Central memory CD4-positive, alpha-beta T cell (primary cell): ENCODE results near the gene SLC5A3.

Experiments used
- DNase-seq: peaks from one replicate; pipeline ENCODE4 v3.0.0; 2022

The SLC5A3 gene

GRCh38 chr21:34105947-34106541 lies 32.7 kb downstream of the SLC5A3 start:
- no peak for DNase-seq

GRCh38 chr21:34107606-34108005 lies 34.2 kb downstream of the SLC5A3 start:
- no peak for DNase-seq

- no peak for DNase-seq
These were observed 35.7 kb downstream of the SLC5A3 start for GRCh38 chr21:34109075-34109474.

GRCh38 chr21:34110594-34111202 lies 37.3 kb downstream of the SLC5A3 start:
- DNase-seq: no peak

- DNase-seq: no peak
These were observed 39.1 kb downstream of the SLC5A3 start for GRCh38 chr21:34112316-34113033.

- no peak for DNase-seq
These were observed 40.5 kb downstream of the SLC5A3 start for GRCh38 chr21:34113842-34114241.

GRCh38 chr21:34115160-34115559 lies 41.8 kb downstream of the SLC5A3 start:
- no peak for DNase-seq

- DNase-seq: no peak
These were observed 43.2 kb downstream of the SLC5A3 start for GRCh38 chr21:34116569-34116968.

- DNase-seq: no peak
These were observed 47.5 kb downstream of the SLC5A3 start for GRCh38 chr21:34120867-34121266.

- no peak for DNase-seq
These were observed 48.7 kb downstream of the SLC5A3 start for GRCh38 chr21:34122047-34122446.
